Tibial nerve (tissue), 4 donors: ENCODE measurements around the gene AMPD2.

Experiments
- CTCF ChIP-seq, 5 experiments: fragments of 200-600 bp in 3 of 5; fragments of 450-650 bp in 2 of 5; sonication (generic) in 3 of 5; IDR thresholded peaks; one replicate each; pipeline ENCODE4 v1.5.1; 2016 to 2019; ENCODE audit warnings: antibody characterized with exemption in 5 of 5, mild to moderate bottlenecking in 3 of 5, moderate library complexity in 2 of 5
- EP300 ChIP-seq, 2 donors: sonication (generic); formaldehyde crosslinking; IDR thresholded peaks; one replicate each; pipeline ENCODE4 v1.6.1; 2017; ENCODE audit warnings: antibody characterized with exemption in 2 of 2, mild to moderate bottlenecking in 1 of 2
- POLR2A ChIP-seq, 2 donors: fragments of 450-650 bp; IDR thresholded peaks; one replicate each; pipeline ENCODE4 v1.6.1; 2017; ENCODE audit warnings: antibody characterized with exemption in 2 of 2, mild to moderate bottlenecking in 2 of 2, moderate library complexity in 2 of 2

GRCh38 chr1:109617291-109617801, 2.3 kb upstream of the AMPD2 start:
- TF ChIP-seq CTCF (IDR thresholded peaks at IDR 0.05) (no peak), POLR2A (IDR thresholded peaks at IDR 0.05) (no peak), EP300 (IDR thresholded peaks at IDR 0.05) (peak in 1 of 2 donors; percentile 16)
